ENCODE measurements around the gene CCDC15.

Gene CCDC15

GRCh38 chr11:124930799-124931198, 23.2 kb upstream of the CCDC15 start:
- no peak for TF ChIP-seq CTCF (IDR thresholded peaks at IDR 0.05; ENCODE audit: low read depth, low read length)
- H3K4me3 ChIP-seq (replicated peaks in 1 of 2; ENCODE audit: low read depth in 2 of 2, low read length in 2 of 2) = no peak overlapping the region
- no peak for DNase-seq (ENCODE audit: low read depth in 2 of 2)

GRCh38 chr11:124934862-124935547, 19.0 kb upstream of the CCDC15 start:
- peak; percentile 9 for TF ChIP-seq CTCF (IDR thresholded peaks at IDR 0.05; ENCODE audit: low read depth, low read length)
- H3K4me3 ChIP-seq (replicated peaks in 1 of 2; ENCODE audit: low read depth in 2 of 2, low read length in 2 of 2) = no peak overlapping the region
- peak; percentile 63 to 85 for DNase-seq (ENCODE audit: low read depth in 2 of 2)

GRCh38 chr11:124935548-124936514, 18.2 kb upstream of the CCDC15 start, which contains the start of gene HEPACAM:
Gene HEPACAM, minus strand, starts transcription at chr11:124936047. Its CDS starts 41 bp downstream, at chr11:124936006.
- no peak for DNase-seq (ENCODE audit: low read depth in 2 of 2)
- no peak for TF ChIP-seq CTCF (IDR thresholded peaks at IDR 0.05; ENCODE audit: low read depth, low read length)
- no peak within 1 kb of the TSS for H3K4me3 ChIP-seq (replicated peaks in 1 of 2; ENCODE audit: low read depth in 2 of 2, low read length in 2 of 2)

- no peak overlapping the region for H3K4me3 ChIP-seq (replicated peaks in 1 of 2; ENCODE audit: low read depth in 2 of 2, low read length in 2 of 2)
- DNase-seq (ENCODE audit: low read depth in 2 of 2) = no peak
- TF ChIP-seq CTCF (IDR thresholded peaks at IDR 0.05; ENCODE audit: low read depth, low read length) = no peak
These were observed 16.6 kb upstream of the CCDC15 start for GRCh38 chr11:124937336-124937935.

GRCh38 chr11:124938206-124938765, 15.7 kb upstream of the CCDC15 start:
- TF ChIP-seq CTCF (IDR thresholded peaks at IDR 0.05; ENCODE audit: low read depth, low read length) = no peak
- DNase-seq (ENCODE audit: low read depth in 2 of 2) = no peak
- no peak overlapping the region for H3K4me3 ChIP-seq (replicated peaks in 1 of 2; ENCODE audit: low read depth in 2 of 2, low read length in 2 of 2)

- no peak overlapping the region for H3K4me3 ChIP-seq (replicated peaks in 1 of 2; ENCODE audit: low read depth in 2 of 2, low read length in 2 of 2)
- no peak for TF ChIP-seq CTCF (IDR thresholded peaks at IDR 0.05; ENCODE audit: low read depth, low read length)
- DNase-seq (ENCODE audit: low read depth in 2 of 2) = no peak
These were observed 15.0 kb upstream of the CCDC15 start for GRCh38 chr11:124938970-124939369.
